Kidney (tissue), 14 donors: ENCODE measurements around the gene MDN1. TPM values are rescaled to one million over a fixed set of nuclear protein-coding genes. Genes with fewer than 3 reads are reported as not detected.

Experiments
- DNase-seq, 5 donors: peaks; one replicate each; pipeline ENCODE4 v3.0.0-alpha.2; 2013 to 2020
- FAIRE-seq: peaks from 2 replicates; lab custom pipeline; 2012; peaks lifted over from hg19 to GRCh38; lab: Jason Lieb, UNC
- H3K27ac ChIP-seq, 2 donors: one replicate each; pipeline ENCODE4 v1.7.0; 2013; ENCODE audit warnings: low read depth in 2 of 2, low read length in 2 of 2, inconsistent platforms in 1 of 2
- H3K27me3 ChIP-seq: one replicate; pipeline ENCODE4 v1.7.1; 2013; ENCODE audit warnings: low read length, inconsistent platforms; ENCODE audit not compliant: control insufficient read depth, insufficient read depth
- H3K36me3 ChIP-seq, 3 donors: one replicate each; pipeline versions ENCODE4 v1.7.0 to v1.7.1; 2013; ENCODE audit warnings: low read length in 3 of 3, control low read depth in 1 of 3, inconsistent platforms in 1 of 3; ENCODE audit not compliant: insufficient read depth in 3 of 3, control insufficient read depth in 2 of 3
- H3K4me1 ChIP-seq, 3 donors: one replicate each; pipeline versions ENCODE4 v1.7.0 to v1.7.1; 2013; ENCODE audit warnings: low read length in 3 of 3, inconsistent platforms in 1 of 3, low read depth in 1 of 3; ENCODE audit not compliant: control insufficient read depth in 2 of 3, insufficient read depth in 2 of 3
- H3K4me3 ChIP-seq, 3 donors: one replicate each; pipeline versions ENCODE4 v1.7.0 to v1.8.1; 2013; ENCODE audit warnings: low read length in 3 of 3, control low read depth in 1 of 3, inconsistent platforms in 1 of 3
- H3K9ac ChIP-seq, 3 donors: one replicate each; pipeline versions ENCODE4 v1.7.0 to v1.7.1; 2013; ENCODE audit warnings: low read length in 3 of 3, control low read depth in 1 of 3, inconsistent platforms in 1 of 3
- H3K9me3 ChIP-seq, 3 donors: one replicate each; pipeline versions ENCODE4 v1.7.0 to v1.7.1; 2013; ENCODE audit warnings: low read length in 3 of 3, control low read depth in 1 of 3, inconsistent platforms in 1 of 3; ENCODE audit not compliant: control insufficient read depth in 2 of 3, insufficient read depth in 1 of 3
- intact Hi-C: fragments of 100-400 bp; cut with DNase I; formaldehyde crosslinking; loops from one replicate; pipeline ENCODE4 v1.11.1; 2022
- polyA plus RNA-seq: library from polyadenylated mRNA; stranded (reverse); fragments of 350-450 nt; fragmentation: Illumina TruSeq; extraction: RNeasy Lipid Tissue Mini Kit (QIAGEN cat#74804); gene quantifications from one replicate; pipeline ENCODE4 v1.2.3, GENCODE V29; 2014; ENCODE audit warnings: low read depth, low replicate concordance; ENCODE audit not compliant: insufficient read depth
- total RNA-seq: library from RNA; stranded (reverse); fragmentation: NEBNext Ultra II Directional; extraction: Animal tissue kit (Norgen Biotek cat#: 25700); gene quantifications from one replicate; pipeline ENCODE4 v1.2.1, GENCODE V29; 2021
- TF ChIP-seq, protein P1 (sequence below): IDR thresholded peaks from 3 replicates; pipeline ENCODE4 v1.5.1; 2012; ENCODE audit warnings: mild to moderate bottlenecking, moderate library complexity, borderline replicate concordance; ENCODE audit not compliant: insufficient read depth; ENCODE audit errors: extremely low read depth
- donor health status: control.
- donor health status: control.
- donor health status: control.
- donor health status: control.
- donor health status: control.
- donor health status: DM: yes; HTN: yes; CAD: no.
- donor health status: Normal renal cell carcinoma (clear cell type).

Gene MDN1
- total and polyA plus RNA-seq, 2 donors from 2014 or later, result 19.4 to 34.9 TPM

DNA sequence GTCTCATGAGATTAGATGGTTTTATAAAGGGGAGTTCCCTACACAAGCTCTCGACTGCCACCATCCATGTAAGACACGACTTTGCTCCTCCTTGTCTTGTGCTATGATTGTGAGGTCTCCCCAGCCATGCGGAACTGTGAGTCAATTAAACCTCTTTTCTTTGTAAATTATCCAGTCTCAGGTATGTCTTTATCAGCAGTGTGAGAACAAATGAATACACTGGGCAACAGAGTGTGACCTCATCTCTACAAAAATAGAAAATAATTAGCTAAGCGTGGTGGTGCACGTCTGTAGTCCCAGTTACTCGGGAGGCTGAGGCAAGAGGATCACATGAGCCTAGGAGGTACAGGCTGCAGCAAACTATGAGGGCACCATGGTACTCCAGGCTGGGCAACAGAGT, 51.3 kb downstream of the MDN1 start:
- peaks cover 3 to 34% (median 16%) of the 10 kb centered on the region in 3 donors for H3K36me3 ChIP-seq
- FAIRE-seq (no peak), DNase-seq (no peak)

DNA sequence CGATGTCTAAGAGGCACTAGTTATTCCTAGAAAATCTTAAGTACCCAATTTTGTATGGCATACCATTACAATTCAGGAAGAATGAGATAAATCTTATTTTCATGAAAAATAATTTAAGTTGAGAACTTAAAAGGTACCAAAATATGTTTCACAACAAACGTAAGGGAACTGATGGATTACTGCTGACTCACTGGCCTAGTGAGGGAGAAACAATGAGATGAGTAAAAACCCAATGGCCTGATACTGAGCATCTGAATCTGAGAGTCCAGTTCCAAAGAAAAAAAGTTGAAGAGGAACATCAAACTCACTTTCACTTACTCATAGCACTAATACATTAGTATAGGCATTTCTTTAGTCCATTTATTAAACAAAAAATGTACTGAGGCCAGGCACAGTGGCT, 56.0 kb downstream of the MDN1 start:
- Histone ChIP-seq H3K4me3 (no peak overlapping the region), H3K27me3 (no peaks in the 10 kb centered on the region), H3K36me3 (peaks cover 3 to 20% (median 12%) of the 10 kb centered on the region in 3 donors), H3K9ac (no peak overlapping the region), H3K4me1 (no peaks in the 10 kb centered on the region), H3K9me3 (no peaks in the 10 kb centered on the region), H3K27ac (no peak overlapping the region)
- no peak for FAIRE-seq
- DNase-seq, result no peak
- TF ChIP-seq, protein P1, sequence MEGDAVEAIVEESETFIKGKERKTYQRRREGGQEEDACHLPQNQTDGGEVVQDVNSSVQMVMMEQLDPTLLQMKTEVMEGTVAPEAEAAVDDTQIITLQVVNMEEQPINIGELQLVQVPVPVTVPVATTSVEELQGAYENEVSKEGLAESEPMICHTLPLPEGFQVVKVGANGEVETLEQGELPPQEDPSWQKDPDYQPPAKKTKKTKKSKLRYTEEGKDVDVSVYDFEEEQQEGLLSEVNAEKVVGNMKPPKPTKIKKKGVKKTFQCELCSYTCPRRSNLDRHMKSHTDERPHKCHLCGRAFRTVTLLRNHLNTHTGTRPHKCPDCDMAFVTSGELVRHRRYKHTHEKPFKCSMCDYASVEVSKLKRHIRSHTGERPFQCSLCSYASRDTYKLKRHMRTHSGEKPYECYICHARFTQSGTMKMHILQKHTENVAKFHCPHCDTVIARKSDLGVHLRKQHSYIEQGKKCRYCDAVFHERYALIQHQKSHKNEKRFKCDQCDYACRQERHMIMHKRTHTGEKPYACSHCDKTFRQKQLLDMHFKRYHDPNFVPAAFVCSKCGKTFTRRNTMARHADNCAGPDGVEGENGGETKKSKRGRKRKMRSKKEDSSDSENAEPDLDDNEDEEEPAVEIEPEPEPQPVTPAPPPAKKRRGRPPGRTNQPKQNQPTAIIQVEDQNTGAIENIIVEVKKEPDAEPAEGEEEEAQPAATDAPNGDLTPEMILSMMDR, result no peak
- intact Hi-C loops, result no loop called here

More for the DNA sequence above, 51.3 kb downstream of the MDN1 start:
- H3K4me3 ChIP-seq, result no peak overlapping the region
- intact Hi-C loops, result no loop called here
- no peaks in the 10 kb centered on the region for H3K4me1 ChIP-seq
- H3K9me3 ChIP-seq, result no peaks in the 10 kb centered on the region
- no peaks in the 10 kb centered on the region for H3K27me3 ChIP-seq
- no peak overlapping the region for H3K9ac ChIP-seq
- no peak overlapping the region for H3K27ac ChIP-seq
- TF ChIP-seq, protein P1, result no peak

DNA sequence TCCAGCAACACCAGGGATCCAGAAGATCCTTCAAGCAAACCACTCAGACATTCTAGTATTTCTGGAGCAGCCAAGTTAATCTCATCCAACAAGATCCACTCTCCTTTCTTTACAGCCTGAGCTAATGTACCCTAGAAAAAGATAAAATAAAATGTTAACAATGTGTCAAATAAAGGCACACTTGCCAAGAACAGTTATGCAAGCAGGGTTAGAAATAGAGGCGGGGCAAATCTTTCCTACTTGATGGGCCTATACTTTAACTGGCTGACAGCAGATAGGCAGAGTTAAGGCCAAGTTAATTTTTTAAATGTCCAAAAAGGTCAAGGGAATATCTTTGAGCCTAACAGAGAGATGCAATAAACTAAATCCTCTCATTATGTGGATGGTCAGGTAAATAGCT, 60.8 kb downstream of the MDN1 start:
- Histone ChIP-seq H3K27me3 (no peaks in the 10 kb centered on the region), H3K27ac (no peak overlapping the region), H3K4me3 (no peak overlapping the region), H3K4me1 (no peaks in the 10 kb centered on the region), H3K36me3 (peaks cover 3 to 26% (median 12%) of the 10 kb centered on the region in 3 donors), H3K9me3 (no peaks in the 10 kb centered on the region), H3K9ac (no peak overlapping the region)
- FAIRE-seq (no peak), DNase-seq (no peak)
- TF ChIP-seq, protein P1, result no peak
- intact Hi-C loops, result no loop called here

DNA sequence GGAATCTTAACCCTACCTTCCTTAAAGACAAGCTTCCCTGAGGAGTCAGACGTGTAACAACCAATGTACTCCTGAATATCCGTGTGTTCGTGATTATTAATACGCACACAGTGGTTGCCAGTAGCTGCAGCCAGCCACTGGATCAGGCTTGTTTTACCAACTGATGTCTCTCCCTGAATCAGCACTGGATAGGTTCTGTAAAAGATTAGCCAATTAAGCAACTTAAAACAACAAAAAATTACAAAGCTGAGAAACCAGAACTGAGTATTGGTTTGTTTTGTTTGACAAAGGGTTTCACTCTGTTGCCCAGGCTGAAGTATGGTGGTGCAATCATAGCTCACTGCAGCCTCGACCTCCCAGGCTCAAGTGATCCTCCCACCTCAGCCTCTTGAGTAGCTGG, 69.3 kb downstream of the MDN1 start:
- Histone ChIP-seq H3K9me3 (no peaks in the 10 kb centered on the region), H3K4me3 (no peak overlapping the region), H3K36me3 (peaks cover 12 to 43% (median 19%) of the 10 kb centered on the region in 3 donors), H3K4me1 (no peaks in the 10 kb centered on the region), H3K9ac (no peak overlapping the region), H3K27me3 (no peaks in the 10 kb centered on the region), H3K27ac (no peak overlapping the region)
- TF ChIP-seq, protein P1, result no peak
- intact Hi-C loops, result no loop called here
- FAIRE-seq (no peak), DNase-seq (no peak)
